ENCODE measurements around the gene HIF3A. TPM values are rescaled to one million over a fixed set of nuclear protein-coding genes. Genes with fewer than 3 reads are reported as not detected.

HIF3A gene
- total RNA-seq, 1 experiment from 2014 or later, result 0.98 TPM

- Histone ChIP-seq H4K20me1 (ENCODE audit: insufficient read depth) (peaks cover 5% of the 10 kb centered on the region; the same call in 1 of the 2 replicates), H3K9me3 (ENCODE audit: control insufficient read depth in 1 of 2, insufficient read depth in 1 of 2, low read depth in 1 of 2, low read length in 2 of 2) (no peaks in the 10 kb centered on the region), H3K27me3 (ENCODE audit: insufficient read depth, low read length) (no peaks in the 10 kb centered on the region), H2AFZ (ENCODE audit: low read depth, low read length, poor library complexity, severe bottlenecking) (no peak overlapping the region), H3K9me2 (ENCODE audit: insufficient read depth) (no peaks in the 10 kb centered on the region), H3K79me2 (ENCODE audit: insufficient read depth, low read length) (peaks cover 73% of the 10 kb centered on the region), H3K27ac (ENCODE audit: low read depth, low read length) (no peak overlapping the region), H3K36me3 (ENCODE audit: control insufficient read depth in 1 of 2, insufficient read depth in 2 of 2, low read length in 2 of 2) (peaks cover 21 to 39% of the 10 kb centered on the region in 2 experiments; a peak in 3 of 4 replicates), H3K4me1 (ENCODE audit: control insufficient read depth in 1 of 2, insufficient read depth in 2 of 2, low read length in 2 of 2) (peaks cover 0 to 15% of the 10 kb centered on the region in 2 experiments; a peak in 1 of 4 replicates), H3K9ac (ENCODE audit: low read length) (no peak overlapping the region), H3K4me2 (ENCODE audit: low read length) (no peak overlapping the region), H3K4me3 (replicated peaks in 1 of 2; ENCODE audit: low read depth in 1 of 2, low read length in 2 of 2) (no peak overlapping the region)
- ChIA-PET RAD21 (ENCODE audit: low non-redundant PET in 1 of 2, low total read pairs in 2 of 2, uncharacterized antibody in 2 of 2, unreplicated experiment in 2 of 2) (no interaction called here), CTCF (no interaction called here), POLR2A (no interaction called here)
- TF ChIP-seq POLR2AphosphoS5 (IDR thresholded peaks at IDR 0.05; ENCODE audit: low read depth, low read length) (no peak), REST (IDR thresholded peaks at IDR 0.05; ENCODE audit: low read depth) (no peak), FOSL1 (IDR thresholded peaks at IDR 0.05; ENCODE audit: low read depth) (no peak), RAD21 (IDR thresholded peaks at IDR 0.05; ENCODE audit: low read depth) (no peak), CEBPB (IDR thresholded peaks at IDR 0.05; ENCODE audit: low read depth) (no peak), EGR1 (IDR thresholded peaks at IDR 0.05; ENCODE audit: low read depth) (no peak), MAX (IDR thresholded peaks at IDR 0.05) (no peak), CTCF (IDR thresholded peaks at IDR 0.05 in 2 of 3, conservative IDR thresholded peaks at IDR 0.05 in 1 of 3; ENCODE audit: borderline replicate concordance in 1 of 3, insufficient read depth in 1 of 3, low read depth in 2 of 3, low read length in 2 of 3) (no peak), TCF7L2 (IDR thresholded peaks at IDR 0.05; ENCODE audit: borderline replicate concordance, extremely low read depth, insufficient read depth, insufficient read length) (no peak), SP1 (IDR thresholded peaks at IDR 0.05; ENCODE audit: low read depth) (no peak)
- intact Hi-C loops (cut with micrococcal nuclease), result no loop called here
- BruUV-seq (replicated peaks), result no TSS peak
- DNase-seq (ENCODE audit: low read depth, low spot score) (no peak), ATAC-seq (no peak)
Observed at GRCh38 chr19:46355234-46356148, 58.6 kb downstream of the HIF3A start.

Data from HCT116 (cell line).